Smooth muscle cell of the pulmonary artery (primary cell): ENCODE results near the gene PCDH11X. TPM values are rescaled to one million over a fixed set of nuclear protein-coding genes. Genes with fewer than 3 reads are reported as not detected.

Experiments used
- total RNA-seq: library from RNA; depleted of rRNA; stranded (reverse); fragments of >200 nt; gene quantifications from 2 replicates; pipeline ENCODE4 v1.2.3, GENCODE V29; 2014

Gene PCDH11X
- under 0.01 TPM in 1 of 2 replicates, not detected in the other for total RNA-seq

GRCh38 chrX:91779135-91779534, at the start of gene PCDH11X:
Gene PCDH11X, plus strand, starts transcription at chrX:91779375. Its CDS starts 56,130 bp downstream, at chrX:91835505.

